GM18502 (cell line): ENCODE data around the gene DDAH1.

ENCODE experiments used
- ATAC-seq: cut with Tn5 transposase; IDR thresholded peaks from one replicate; pipeline ENCODE4 v1.9.1; 2021; ENCODE audit warnings: mild to moderate bottlenecking; ENCODE audit not compliant: unreplicated experiment, poor library complexity

Gene DDAH1

DNA sequence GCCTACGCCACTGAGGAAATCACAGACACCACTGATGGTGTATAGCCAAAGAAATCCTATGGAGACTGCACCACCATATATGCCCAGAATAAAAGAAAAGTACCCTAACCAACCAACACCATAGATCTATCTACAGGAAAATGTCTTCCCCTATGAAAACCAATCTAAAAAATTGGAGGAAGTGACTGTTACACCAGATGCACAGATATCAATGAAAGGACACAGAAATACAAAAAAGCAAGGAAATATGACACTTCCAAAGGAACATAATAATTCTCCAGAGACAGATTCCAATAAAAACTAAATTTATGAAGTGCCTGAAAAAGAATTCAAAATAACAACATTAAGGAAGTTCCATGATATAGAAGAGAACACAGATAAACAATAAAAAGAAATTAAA is 131.8 kb downstream of the DDAH1 start:
- ATAC-seq, result no peak

- ATAC-seq, result no peak
Measured at GRCh38 chr1:85332575-85332974, 132.4 kb downstream of the DDAH1 start.

DNA sequence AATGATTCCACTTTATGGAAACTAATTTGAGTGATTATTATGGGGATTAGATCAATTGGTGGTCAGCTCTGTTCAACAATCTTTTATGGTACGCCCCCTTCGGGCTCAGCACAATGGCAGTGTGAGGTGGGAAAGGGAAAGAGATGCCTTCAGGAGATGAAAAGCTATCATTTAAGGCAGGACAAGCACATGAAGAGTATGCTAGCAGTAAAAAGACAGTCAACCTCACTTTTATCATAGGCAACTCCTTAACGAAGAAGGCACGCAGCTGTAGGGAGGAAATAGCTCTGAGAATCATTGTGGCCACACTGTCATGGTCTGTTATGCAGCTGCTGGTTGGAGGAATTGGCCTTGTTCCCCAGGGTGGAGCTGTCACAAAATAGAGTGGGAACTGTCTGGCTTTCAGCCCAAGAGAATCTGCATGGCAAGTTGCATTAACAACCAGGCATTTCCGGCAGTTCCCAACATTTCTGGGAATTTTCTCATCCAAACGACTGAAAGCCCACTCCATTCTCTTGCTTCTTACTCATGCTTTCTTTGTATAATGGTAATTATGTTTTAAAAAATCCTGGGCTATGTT is 134.2 kb downstream of the DDAH1 start:
- peak; percentile 52 for ATAC-seq

- no peak for ATAC-seq
Measured at GRCh38 chr1:85330214-85330631, 134.7 kb downstream of the DDAH1 start.

- ATAC-seq, result no peak
Measured at GRCh38 chr1:85328713-85329397, 136.1 kb downstream of the DDAH1 start.

- ATAC-seq, result no peak
Measured at GRCh38 chr1:85327759-85328158, 137.2 kb downstream of the DDAH1 start.

DNA sequence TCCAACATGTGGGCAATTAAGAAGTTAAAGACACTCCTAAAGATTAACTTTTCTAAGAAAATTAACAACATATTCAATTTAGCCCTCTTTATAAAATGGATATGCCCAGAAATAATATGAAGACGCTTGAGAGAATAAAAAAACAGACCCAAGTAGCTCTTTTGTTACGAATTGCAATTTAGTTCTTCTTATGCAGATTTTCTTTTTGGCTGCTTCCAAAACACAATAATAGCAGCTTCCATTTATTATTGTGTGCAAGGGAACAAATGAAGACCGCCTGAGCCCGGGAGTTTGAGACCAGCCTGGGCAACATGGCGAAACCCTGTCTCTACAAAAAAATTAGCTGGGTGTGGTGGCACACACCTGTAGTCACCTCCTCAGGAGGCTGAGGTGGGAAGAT is 138.1 kb downstream of the DDAH1 start:
- no peak for ATAC-seq

- no peak for ATAC-seq
Measured at GRCh38 chr1:85326336-85326735, 138.6 kb downstream of the DDAH1 start.

DNA sequence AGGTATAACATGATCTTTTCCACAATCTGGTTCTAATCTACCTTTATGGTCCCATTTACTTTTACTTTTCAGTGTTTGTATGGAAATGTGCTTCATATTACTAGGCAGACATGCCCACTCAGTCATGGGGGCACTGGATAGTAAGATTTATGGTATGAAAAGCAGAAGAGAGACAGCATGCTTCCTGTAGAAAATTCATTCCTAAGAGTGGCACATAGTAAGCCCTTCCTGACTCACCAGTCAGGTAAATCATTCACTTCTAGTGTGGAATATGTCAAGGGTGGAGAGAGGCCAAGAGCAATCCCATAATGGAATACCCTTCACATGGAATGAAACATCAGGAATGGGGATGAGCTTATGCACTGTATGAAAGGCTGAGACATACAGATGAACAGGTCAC is 139.0 kb downstream of the DDAH1 start:
- no peak for ATAC-seq

DNA sequence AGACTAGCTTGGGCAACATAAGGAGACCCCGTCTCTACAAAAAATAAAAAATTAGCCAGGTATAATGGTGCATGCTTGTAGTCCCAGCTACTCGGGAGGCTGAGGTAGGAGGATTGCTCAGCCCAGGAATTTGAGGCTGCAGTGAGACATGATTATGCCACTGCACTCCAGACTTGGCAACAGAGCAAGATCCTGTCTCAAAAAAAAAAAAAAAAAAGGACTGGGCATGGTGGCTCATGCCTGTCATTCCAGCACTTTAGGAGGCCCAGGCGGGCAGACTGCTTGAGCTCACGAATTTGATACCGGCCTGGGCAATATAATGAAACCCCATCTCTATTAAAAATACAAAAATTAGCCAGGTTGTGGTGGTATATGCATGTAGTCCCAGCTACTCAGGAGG is 141.2 kb downstream of the DDAH1 start:
- ATAC-seq, result no peak

DNA sequence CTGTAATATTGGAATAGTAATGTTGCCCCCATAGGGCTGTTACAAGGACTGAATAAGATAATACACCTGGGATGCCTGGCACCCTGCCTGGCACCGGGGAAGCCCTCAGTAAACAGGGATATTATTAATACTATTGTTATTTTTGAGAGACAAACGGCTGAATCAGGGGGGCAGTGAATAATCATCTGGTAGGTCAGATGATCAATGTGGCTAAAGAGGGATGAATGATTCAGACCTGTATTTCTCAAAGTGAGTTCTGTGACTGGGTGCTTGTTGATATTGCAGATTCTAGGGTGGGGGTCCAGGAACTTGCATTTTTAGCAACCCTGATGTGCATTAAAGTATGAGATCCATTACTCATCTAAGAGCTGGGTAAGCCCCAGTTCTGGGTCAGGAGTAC is 142.3 kb downstream of the DDAH1 start:
- ATAC-seq, result no peak

DNA sequence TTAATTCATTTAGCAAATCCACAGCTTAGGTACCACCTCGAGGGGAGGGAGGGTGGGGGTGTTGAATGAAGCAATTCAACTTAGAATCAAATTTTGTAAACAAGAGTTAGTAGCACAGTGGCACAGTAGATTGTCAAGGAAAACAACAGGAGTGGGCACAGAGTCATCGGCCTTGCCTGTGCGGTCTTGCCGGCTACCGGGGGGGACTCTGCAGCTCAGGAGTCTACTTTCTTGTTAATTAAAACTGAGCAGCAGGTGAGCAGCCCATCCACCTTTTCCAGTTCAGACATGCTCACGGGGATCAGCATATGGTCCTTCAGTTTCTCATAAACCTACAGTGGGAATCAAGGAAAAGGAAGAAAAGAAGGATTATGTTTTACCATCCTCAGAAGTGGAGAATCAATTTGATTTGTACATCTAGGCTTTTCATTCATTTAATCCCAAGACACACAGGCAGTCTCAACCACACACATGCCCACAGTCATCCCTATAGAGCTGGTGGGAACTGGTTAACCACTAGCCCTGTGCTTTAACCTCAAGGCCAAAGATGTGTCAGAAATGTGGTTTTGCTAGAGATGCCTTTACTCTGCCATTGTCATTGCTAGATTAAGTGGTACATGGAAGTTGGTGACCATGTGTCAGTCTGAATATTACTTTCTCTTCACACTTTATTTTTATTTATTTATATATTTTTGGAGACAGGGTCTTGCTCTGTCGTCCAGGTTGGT is 143.6 kb downstream of the DDAH1 start:
- ATAC-seq, result peak; percentile 72

- no peak for ATAC-seq
Measured at GRCh38 chr1:85320371-85321131, 144.4 kb downstream of the DDAH1 start.

DNA sequence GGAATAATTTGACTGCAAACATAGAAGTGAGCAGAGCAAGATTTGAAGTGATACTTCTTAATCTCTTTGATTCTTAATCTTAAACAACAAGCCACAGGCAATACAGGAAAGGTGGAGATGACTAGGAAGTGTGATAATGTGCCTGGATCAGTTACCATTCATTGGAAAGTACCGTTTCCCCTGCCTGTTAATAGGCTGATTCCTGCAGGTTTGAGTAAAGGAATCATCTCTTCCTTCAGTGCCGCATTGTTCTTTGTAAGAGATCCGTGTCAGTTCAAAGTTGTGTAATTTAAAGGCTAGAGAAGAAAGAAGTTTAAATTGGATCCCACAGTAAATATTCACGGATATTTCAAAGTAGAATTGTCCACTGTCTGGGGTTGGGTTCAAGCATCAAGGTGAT is 145.0 kb downstream of the DDAH1 start:
- no peak for ATAC-seq

DNA sequence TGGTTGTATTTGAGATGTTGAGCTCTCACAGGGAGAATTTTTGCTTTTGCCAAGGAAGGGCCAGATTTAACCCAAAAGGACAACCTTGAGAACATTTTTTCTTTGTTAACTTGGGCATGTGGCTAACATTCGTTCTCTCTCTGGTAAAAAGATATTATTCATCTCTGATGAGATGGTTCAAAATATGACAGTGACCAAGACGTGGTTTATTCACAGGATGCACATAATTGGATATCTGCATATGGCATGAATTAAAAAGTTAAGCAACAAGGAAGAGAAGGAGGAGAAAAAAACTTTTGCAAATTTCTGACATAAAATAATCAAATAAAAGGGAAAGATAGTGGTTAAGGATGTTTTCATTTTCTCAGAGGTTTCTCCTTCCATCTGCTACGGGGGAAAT is 145.5 kb downstream of the DDAH1 start:
- no peak for ATAC-seq

- ATAC-seq, result no peak
Measured at GRCh38 chr1:85318217-85318616, 146.7 kb downstream of the DDAH1 start.

- ATAC-seq, result no peak
Measured at GRCh38 chr1:85317560-85317959, 147.4 kb downstream of the DDAH1 start.

GRCh38 chr1:85316321-85316720 is 148.6 kb downstream of the DDAH1 start:
- no peak for ATAC-seq

DNA sequence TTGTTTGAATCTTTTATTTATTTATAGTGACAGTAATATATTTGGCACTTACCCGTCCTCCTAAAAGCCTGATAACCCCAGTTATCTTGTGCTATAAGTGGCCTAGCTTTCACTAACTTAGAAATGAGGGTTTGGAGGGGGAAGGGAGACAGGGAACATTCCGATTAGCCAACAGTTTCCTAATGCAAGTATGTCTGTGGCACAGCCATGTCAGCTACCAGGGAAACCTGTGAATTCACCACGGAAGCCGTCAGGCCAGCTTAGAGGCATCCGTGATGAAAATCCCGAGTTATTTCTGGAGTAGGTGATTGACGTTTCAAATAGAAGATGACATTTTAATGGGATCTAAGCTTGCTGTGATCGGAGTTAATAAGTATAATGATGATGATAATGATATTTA is 149.2 kb downstream of the DDAH1 start:
- ATAC-seq, result no peak

DNA sequence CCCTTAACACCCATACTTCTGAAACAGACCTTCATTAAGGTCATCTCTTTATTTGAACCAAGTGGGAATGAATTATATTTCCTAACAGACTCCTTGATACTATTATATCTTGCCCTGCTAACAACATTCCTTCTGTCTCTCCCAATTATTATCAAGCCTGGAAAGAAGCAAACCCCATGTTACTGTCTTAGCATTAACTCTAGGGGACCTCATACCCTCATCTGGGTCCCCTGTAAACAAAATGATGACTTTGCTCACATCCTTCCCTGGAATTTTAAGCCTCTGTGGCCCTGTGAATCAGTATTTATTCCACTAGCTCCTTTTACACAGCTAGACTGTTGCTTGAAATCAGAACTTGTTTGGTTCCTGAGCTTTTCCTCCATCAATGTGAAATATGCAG is 150.2 kb downstream of the DDAH1 start:
- ATAC-seq, result no peak
